IMR-90 (cell line): ENCODE data around the gene SPPL3. TPM values are rescaled to one million over a fixed set of nuclear protein-coding genes. Genes with fewer than 3 reads are reported as not detected.
A peak's percentile ranks its signal among the peaks of the same experiment; 100 is the strongest.

Experiments
- ATAC-seq: fragments of 200-7000 bp; cut with Tn5 transposase; 2 replicates; pipeline ENCODE4 v1.9.1; 2020; ENCODE audit warnings: low read depth, mild to moderate bottlenecking, moderate library complexity
- BruUV-seq: library from RNA; stranded (reverse); fragments of 400-500 nt; replicated peaks from 2 replicates; lab custom pipeline; 2021; lab: Mats Ljungman, UMichigan
- CTCF ChIA-PET: fragments of 300-600 bp; formaldehyde crosslinking; extraction: SDS; loops from one replicate; lab custom pipeline; 2021; ENCODE audit warnings: antibody characterized with exemption; lab: Yijun Ruan, JAX
- POLR2A ChIA-PET: fragments of 300-600 bp; sonication (Branson Sonifier 250); formaldehyde crosslinking; loops from one replicate; lab custom pipeline; 2022; ENCODE audit warnings: antibody characterized with exemption; ENCODE audit not compliant: unreplicated experiment; lab: Charles Lee
- DNase-seq: peaks from one replicate; pipeline ENCODE4 v3.0.0; 2013
- H2AFZ ChIP-seq: replicated peaks from 2 replicates; pipeline ENCODE3; 2013; ENCODE audit warnings: low read length, mild to moderate bottlenecking; ENCODE audit not compliant: poor library complexity
- H2AK5ac ChIP-seq: 2 replicates; pipeline ENCODE4 v1.6.1; 2013; ENCODE audit warnings: low read depth, low read length, inconsistent platforms
- H2AK9ac ChIP-seq: replicated peaks from 2 replicates; pipeline ENCODE3; 2013; ENCODE audit warnings: mild to moderate bottlenecking, low read depth, low read length, moderate library complexity; ENCODE audit not compliant: poor library complexity
- H2BK120ac ChIP-seq: 2 replicates; pipeline ENCODE4 v1.6.1; 2013; ENCODE audit warnings: low read depth, low read length, inconsistent platforms
- H2BK15ac ChIP-seq: 3 replicates; pipeline ENCODE4 v1.6.1; 2013; ENCODE audit warnings: low read depth, low read length, inconsistent platforms
- H2BK20ac ChIP-seq: 2 replicates; pipeline ENCODE4 v1.6.1; 2013; ENCODE audit warnings: low read depth, mild to moderate bottlenecking, inconsistent platforms, low read length, moderate library complexity
- H2BK5ac ChIP-seq: 2 replicates; pipeline ENCODE4 v1.6.1; 2013; ENCODE audit warnings: mild to moderate bottlenecking, low read depth, low read length, inconsistent platforms; ENCODE audit not compliant: poor library complexity, severe bottlenecking
- H3K14ac ChIP-seq: replicated peaks from 2 replicates; pipeline ENCODE4 v1.6.1; 2013; ENCODE audit warnings: low read depth, low read length, inconsistent platforms
- H3K18ac ChIP-seq: 2 replicates; pipeline ENCODE4 v1.6.1; 2013; ENCODE audit warnings: low read depth, low read length, control low read depth
- H3K23ac ChIP-seq: 2 replicates; pipeline ENCODE4 v1.6.1; 2013; ENCODE audit warnings: low read depth, low read length, inconsistent platforms
- H3K27ac ChIP-seq: 2 replicates; pipeline ENCODE4 v1.5.1; 2013; ENCODE audit warnings: mild to moderate bottlenecking, control low read depth, low read length; ENCODE audit not compliant: insufficient read depth
- H3K27me3 ChIP-seq: 2 replicates; pipeline ENCODE4 v1.6.1; 2013; ENCODE audit warnings: low read length; ENCODE audit not compliant: control insufficient read depth, insufficient read depth
- H3K36me3 ChIP-seq: 2 replicates; pipeline ENCODE4 v1.6.1; 2013; ENCODE audit warnings: low read length, mixed read lengths; ENCODE audit not compliant: control insufficient read depth, insufficient read depth
- H3K4ac ChIP-seq: 2 replicates; pipeline ENCODE4 v1.6.1; 2013; ENCODE audit warnings: low read depth, low read length, inconsistent platforms
- H3K4me1 ChIP-seq: 2 replicates; pipeline ENCODE4 v1.6.1; 2013; ENCODE audit warnings: low read length, mixed read lengths; ENCODE audit not compliant: control insufficient read depth, insufficient read depth
- H3K4me2 ChIP-seq: 2 replicates; pipeline ENCODE4 v1.6.1; 2013; ENCODE audit warnings: low read depth, mild to moderate bottlenecking, control low read depth, low read length, moderate library complexity
- H3K4me3 ChIP-seq: 2 replicates; pipeline ENCODE4 v1.5.1; 2013; ENCODE audit warnings: low read depth, mild to moderate bottlenecking, control low read depth, low read length, moderate library complexity; ENCODE audit not compliant: insufficient read depth
- H3K56ac ChIP-seq: 2 replicates; pipeline ENCODE4 v1.6.1; 2013; ENCODE audit warnings: low read length, inconsistent platforms; ENCODE audit not compliant: insufficient read depth; ENCODE audit errors: extremely low read depth
- H3K79me1 ChIP-seq, 2 experiments: 2 replicates each; pipeline ENCODE4 v1.6.1; 2013; ENCODE audit warnings: low read length in 2 of 2, inconsistent platforms in 1 of 2, low read depth in 1 of 2
- H3K9ac ChIP-seq: 2 replicates; pipeline ENCODE4 v1.6.1; 2013; ENCODE audit warnings: low read depth, low read length, control low read depth
- H3K9me1 ChIP-seq: 2 replicates; pipeline ENCODE4 v1.6.1; 2013; ENCODE audit warnings: low read length, inconsistent platforms; ENCODE audit not compliant: insufficient read depth
- H3K9me3 ChIP-seq: 2 replicates; pipeline ENCODE4 v1.6.1; 2013; ENCODE audit warnings: low read length; ENCODE audit not compliant: control insufficient read depth, insufficient read depth
- H4K20me1 ChIP-seq: 2 replicates; pipeline ENCODE4 v1.6.1; 2013; ENCODE audit warnings: low read length, inconsistent platforms; ENCODE audit not compliant: insufficient read depth
- H4K5ac ChIP-seq: 2 replicates; pipeline ENCODE4 v1.6.1; 2013; ENCODE audit warnings: mild to moderate bottlenecking, low read depth, low read length, control low read depth
- H4K8ac ChIP-seq, 2 experiments: 2 replicates each; pipeline ENCODE4 v1.6.1; 2013; ENCODE audit warnings: low read depth in 2 of 2, low read length in 2 of 2, control low read depth in 1 of 2, inconsistent platforms in 1 of 2
- H4K91ac ChIP-seq: 2 replicates; pipeline ENCODE4 v1.6.1; 2013; ENCODE audit warnings: low read depth, low read length, inconsistent platforms; ENCODE audit not compliant: insufficient read depth
- CTCF ChIP-seq: conservative IDR thresholded peaks from 2 replicates; pipeline ENCODE4 v1.5.1; 2012; ENCODE audit warnings: mild to moderate bottlenecking, low read depth, low read length, improper control_type of control experiment
- ELK1 ChIP-seq: fragments of 150-350 bp; IDR thresholded peaks from 2 replicates; pipeline ENCODE4 v1.6.1; 2016; ENCODE audit warnings: low read depth, mild to moderate bottlenecking, low read length, moderate library complexity, borderline replicate concordance
- RAD21 ChIP-seq: IDR thresholded peaks from 2 replicates; pipeline ENCODE4 v1.6.1; 2012; ENCODE audit warnings: low read length, improper control_type of control experiment
- SMC3 ChIP-seq: fragments of 150-350 bp; IDR thresholded peaks from 2 replicates; pipeline ENCODE4 v1.6.1; 2016; ENCODE audit warnings: low read depth, mild to moderate bottlenecking, antibody characterized with exemption, low read length, moderate library complexity
- WGBS, 2 experiments: methylation state at CpG; one replicate each; pipeline versions ENCODE4 v1.1.5 to v1.1.7; 2013; ENCODE audit warnings: missing lambda C conversion rate in 2 of 2; ENCODE audit not compliant: insufficient read length in 1 of 2; ENCODE audit errors: extremely low coverage in 2 of 2; 5-methylcytosine and 5-hydroxymethylcytosine counted together
- dilution Hi-C: fragments of 300-500 bp; cut with HindIII; formaldehyde crosslinking; loops from one replicate; pipeline ENCODE4 v1.14.3; 2018; ENCODE audit warnings: low sequenced_read_pairs; ENCODE audit not compliant: unreplicated experiment
- in situ Hi-C: fragments of 300-500 bp; cut with MboI; formaldehyde crosslinking; loops from 3 replicates; pipeline ENCODE4 v1.14.3; 2019; ENCODE audit warnings: low sequenced_read_pairs, inconsistent platforms, mixed read lengths
- intact Hi-C: fragments of 100-400 bp; cut with micrococcal nuclease; formaldehyde crosslinking; loops from 2 replicates; pipeline ENCODE4 v1.10.0; 2022
- polyA plus RNA-seq, 3 experiments: library from polyadenylated mRNA; depleted of rRNA; stranded (reverse); fragments of >200 nt; gene quantifications; 2 replicates each; pipeline ENCODE4 v1.2.3, GENCODE V29; 2012; ENCODE audit warnings: low replicate concordance in 1 of 3
- total RNA-seq: library from RNA; depleted of rRNA; stranded (reverse); fragments of >200 nt; gene quantifications from 2 replicates; pipeline ENCODE4 v1.2.3, GENCODE V29; 2012

The SPPL3 gene
- total and polyA plus RNA-seq, 2 of the 4 experiments (the other 2 are of a cell fraction), result 1.6 to 18.0 TPM

GRCh38 chr12:120713861-120714482 lies 190.2 kb downstream of the SPPL3 start:
- Histone ChIP-seq H2AK5ac (no peak overlapping the region), H3K9me3 (no peaks in the 10 kb centered on the region), H3K23ac (no peak overlapping the region), H4K91ac (no peak overlapping the region), H4K20me1 (peaks cover 5% of the 10 kb centered on the region; the same call in 1 of the 2 replicates), H4K5ac (no peak overlapping the region), H3K79me1 (peaks cover 25 to 48% of the 10 kb centered on the region in 2 experiments), H4K8ac (no peak overlapping the region), H3K14ac (no peak overlapping the region), H3K4me1 (peaks cover 3% of the 10 kb centered on the region), H2AFZ (no peak overlapping the region), H3K4ac (no peak overlapping the region), H3K27me3 (no peaks in the 10 kb centered on the region), H3K9ac (no peak overlapping the region), H3K4me3 (no peak overlapping the region), H3K27ac (no peak overlapping the region), H3K18ac (no peak overlapping the region), H3K56ac (no peak overlapping the region), H3K36me3 (peaks cover 27% of the 10 kb centered on the region), H3K9me1 (peaks cover 11% of the 10 kb centered on the region), H2BK20ac (no peak overlapping the region), H2BK5ac (no peak overlapping the region), H2BK120ac (no peak overlapping the region), H2AK9ac (no peak overlapping the region), H2BK15ac (no peak overlapping the region), H3K4me2 (no peak overlapping the region)
- intact Hi-C loops (loop anchor here (1.0 to 5.0 kb wide), 4 partner anchors 67 to 387 kb away; partner anchors contain the start of gene PLA2G1B), dilution Hi-C loops (no loop called here), in situ Hi-C loops (loop anchor here (5.0 kb wide), 1 partner anchor 132 kb away; the partner anchor contains the start of gene POP5)
- DNase-seq (peak; percentile 82), ATAC-seq (peak; percentile 54)
- TF ChIP-seq SMC3 (peak; percentile 78), CTCF (peak; percentile 88), RAD21 (peak; percentile 73), ELK1 (no peak)
- ChIA-PET POLR2A (no interaction called here), CTCF (interaction anchor here (0.9 kb wide), 1 partner anchor 67 kb away, joined by 3 read pairs; no protein-coding TSS in a partner anchor)
- no TSS peak for BruUV-seq
- no CpG with 5 or more reads among the region's 4 CpGs for WGBS, 2 experiments
